Right lobe of liver (tissue), 4 donors: Measurements from ENCODE around the gene PTGER2.

Experiments
- POLR2A ChIP-seq: fragments of 450-650 bp; IDR thresholded peaks from one replicate; pipeline ENCODE4 v1.6.1; 2017; ENCODE audit warnings: antibody characterized with exemption, mild to moderate bottlenecking
- TF ChIP-seq, protein P1 (sequence below), 4 donors: fragments of 200-600 bp in 3 of 4; fragments of 450-650 bp in 1 of 4; IDR thresholded peaks; one replicate each; pipeline versions ENCODE4 v1.5.1 to v1.8.0; 2016 to 2022; ENCODE audit warnings: antibody characterized with exemption in 4 of 4, mild to moderate bottlenecking in 2 of 4
- donor health status: DM: no; HTN: no; CAD: no.
- donor health status: DM: no; HTN: no; CAD: no.
- donor health status: DM: no; HTN: yes; CAD: no.

DNA sequence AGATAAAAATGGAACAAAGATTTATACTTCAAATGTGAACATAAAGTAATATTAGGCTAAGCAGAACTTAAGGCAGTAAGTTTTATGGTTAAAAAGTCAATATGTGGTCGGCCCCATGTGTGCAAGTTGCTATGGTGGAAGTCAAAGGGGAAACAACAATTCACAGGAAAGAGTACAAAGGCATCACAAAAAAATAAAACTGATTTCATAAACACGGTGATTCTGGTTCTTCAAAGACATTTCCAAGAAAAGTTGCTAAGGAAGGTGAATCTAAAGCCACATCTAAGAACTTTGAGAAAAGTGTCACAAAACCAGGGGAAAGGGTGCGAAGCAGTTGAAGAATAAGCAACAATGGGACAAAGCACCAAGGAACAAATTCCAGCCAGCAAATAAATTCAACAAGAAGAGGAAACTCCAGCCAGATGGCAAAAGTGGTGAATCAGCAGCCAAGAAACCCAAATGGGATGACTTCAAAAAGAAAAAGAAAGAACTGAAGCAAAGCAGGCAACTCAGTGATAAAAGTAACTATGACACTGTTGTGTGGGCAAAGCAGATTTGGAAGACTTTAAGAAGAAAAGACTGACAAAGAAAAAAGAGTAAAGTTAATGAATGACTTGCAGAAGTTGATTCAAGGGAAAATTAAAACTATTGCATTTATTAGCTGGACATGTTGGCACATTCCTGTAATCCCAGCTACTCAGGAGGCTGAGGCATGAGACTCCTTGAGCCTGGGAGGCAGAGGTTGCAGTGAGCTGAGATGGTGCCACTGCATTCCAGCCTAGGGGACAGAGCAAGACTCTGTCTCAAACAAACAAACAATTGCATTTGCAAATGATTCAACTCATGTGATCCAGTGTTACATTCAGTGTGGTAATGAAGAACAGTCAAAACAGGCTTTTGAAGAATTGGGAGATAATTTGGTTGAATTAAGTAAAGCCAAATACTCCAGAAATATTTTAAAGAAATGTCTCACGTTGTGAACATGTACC, 27.2 kb upstream of the PTGER2 start:
- TF ChIP-seq, protein P1, sequence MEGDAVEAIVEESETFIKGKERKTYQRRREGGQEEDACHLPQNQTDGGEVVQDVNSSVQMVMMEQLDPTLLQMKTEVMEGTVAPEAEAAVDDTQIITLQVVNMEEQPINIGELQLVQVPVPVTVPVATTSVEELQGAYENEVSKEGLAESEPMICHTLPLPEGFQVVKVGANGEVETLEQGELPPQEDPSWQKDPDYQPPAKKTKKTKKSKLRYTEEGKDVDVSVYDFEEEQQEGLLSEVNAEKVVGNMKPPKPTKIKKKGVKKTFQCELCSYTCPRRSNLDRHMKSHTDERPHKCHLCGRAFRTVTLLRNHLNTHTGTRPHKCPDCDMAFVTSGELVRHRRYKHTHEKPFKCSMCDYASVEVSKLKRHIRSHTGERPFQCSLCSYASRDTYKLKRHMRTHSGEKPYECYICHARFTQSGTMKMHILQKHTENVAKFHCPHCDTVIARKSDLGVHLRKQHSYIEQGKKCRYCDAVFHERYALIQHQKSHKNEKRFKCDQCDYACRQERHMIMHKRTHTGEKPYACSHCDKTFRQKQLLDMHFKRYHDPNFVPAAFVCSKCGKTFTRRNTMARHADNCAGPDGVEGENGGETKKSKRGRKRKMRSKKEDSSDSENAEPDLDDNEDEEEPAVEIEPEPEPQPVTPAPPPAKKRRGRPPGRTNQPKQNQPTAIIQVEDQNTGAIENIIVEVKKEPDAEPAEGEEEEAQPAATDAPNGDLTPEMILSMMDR (IDR thresholded peaks at IDR 0.05), result no peak
- TF ChIP-seq POLR2A, result no peak
